PFSK-1 (cell line): ENCODE data around the gene RTCA.

Experiments used
- POLR2AphosphoS5 ChIP-seq: IDR thresholded peaks from 2 replicates; pipeline ENCODE4 v1.6.1; 2012; ENCODE audit warnings: low read depth, mild to moderate bottlenecking, control low read depth, low read length, moderate library complexity
- SIN3A ChIP-seq: IDR thresholded peaks from 2 replicates; pipeline ENCODE4 v1.6.1; 2012; ENCODE audit warnings: mild to moderate bottlenecking, low read length, moderate library complexity, borderline replicate concordance; ENCODE audit not compliant: insufficient read depth
- TAF1 ChIP-seq: IDR thresholded peaks from 2 replicates; pipeline ENCODE4 v1.6.1; 2012; ENCODE audit warnings: low read length, control low read depth, borderline replicate concordance; ENCODE audit not compliant: insufficient read depth
- TF ChIP-seq, protein P1 (sequence below), 2 experiments: IDR thresholded peaks; 2 replicates each; pipeline versions ENCODE4 v1.6.1 to v1.8.0; 2011 to 2012; ENCODE audit warnings: low read depth in 2 of 2, low read length in 2 of 2, control low read depth in 1 of 2, inconsistent platforms in 1 of 2, mild to moderate bottlenecking in 1 of 2, moderate library complexity in 1 of 2; ENCODE audit not compliant: insufficient read depth in 1 of 2

DNA sequence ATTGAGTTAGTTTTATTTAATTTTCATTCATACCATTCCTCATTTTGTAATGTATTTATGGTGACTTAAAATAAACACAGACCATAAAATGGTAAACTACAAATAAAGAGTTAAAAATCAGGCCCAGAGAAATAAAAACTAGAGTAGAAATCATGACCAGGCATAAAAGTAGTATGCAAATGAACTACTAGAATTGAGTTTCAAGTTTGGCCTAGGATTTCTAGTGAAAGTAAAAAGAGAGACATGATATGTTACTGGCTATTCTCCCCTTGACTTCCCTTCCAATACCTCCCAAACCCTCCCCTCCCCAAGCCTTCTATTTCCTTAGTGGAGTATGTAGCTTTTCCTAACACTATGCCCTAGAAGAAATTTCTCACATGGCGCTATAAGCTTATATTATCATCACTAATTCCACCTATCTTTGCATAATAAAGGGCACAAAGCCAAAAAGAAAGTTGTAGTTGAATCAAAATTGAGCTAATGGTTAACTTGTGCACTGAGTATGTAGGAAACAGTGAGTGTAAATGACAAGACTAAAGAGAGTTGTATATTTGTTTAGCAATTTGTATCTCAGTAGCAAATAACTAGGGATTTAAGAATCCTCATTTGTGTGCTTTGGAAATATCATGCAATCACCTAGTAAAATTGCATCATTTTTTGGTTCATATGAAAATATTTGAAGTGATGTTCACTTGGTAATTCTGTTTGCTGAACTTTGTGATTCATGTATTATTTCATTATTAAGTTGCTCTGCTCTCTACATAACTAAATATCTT is 56.6 kb downstream of the RTCA start:
- TF ChIP-seq POLR2AphosphoS5 = no peak
- TF ChIP-seq, protein P1, sequence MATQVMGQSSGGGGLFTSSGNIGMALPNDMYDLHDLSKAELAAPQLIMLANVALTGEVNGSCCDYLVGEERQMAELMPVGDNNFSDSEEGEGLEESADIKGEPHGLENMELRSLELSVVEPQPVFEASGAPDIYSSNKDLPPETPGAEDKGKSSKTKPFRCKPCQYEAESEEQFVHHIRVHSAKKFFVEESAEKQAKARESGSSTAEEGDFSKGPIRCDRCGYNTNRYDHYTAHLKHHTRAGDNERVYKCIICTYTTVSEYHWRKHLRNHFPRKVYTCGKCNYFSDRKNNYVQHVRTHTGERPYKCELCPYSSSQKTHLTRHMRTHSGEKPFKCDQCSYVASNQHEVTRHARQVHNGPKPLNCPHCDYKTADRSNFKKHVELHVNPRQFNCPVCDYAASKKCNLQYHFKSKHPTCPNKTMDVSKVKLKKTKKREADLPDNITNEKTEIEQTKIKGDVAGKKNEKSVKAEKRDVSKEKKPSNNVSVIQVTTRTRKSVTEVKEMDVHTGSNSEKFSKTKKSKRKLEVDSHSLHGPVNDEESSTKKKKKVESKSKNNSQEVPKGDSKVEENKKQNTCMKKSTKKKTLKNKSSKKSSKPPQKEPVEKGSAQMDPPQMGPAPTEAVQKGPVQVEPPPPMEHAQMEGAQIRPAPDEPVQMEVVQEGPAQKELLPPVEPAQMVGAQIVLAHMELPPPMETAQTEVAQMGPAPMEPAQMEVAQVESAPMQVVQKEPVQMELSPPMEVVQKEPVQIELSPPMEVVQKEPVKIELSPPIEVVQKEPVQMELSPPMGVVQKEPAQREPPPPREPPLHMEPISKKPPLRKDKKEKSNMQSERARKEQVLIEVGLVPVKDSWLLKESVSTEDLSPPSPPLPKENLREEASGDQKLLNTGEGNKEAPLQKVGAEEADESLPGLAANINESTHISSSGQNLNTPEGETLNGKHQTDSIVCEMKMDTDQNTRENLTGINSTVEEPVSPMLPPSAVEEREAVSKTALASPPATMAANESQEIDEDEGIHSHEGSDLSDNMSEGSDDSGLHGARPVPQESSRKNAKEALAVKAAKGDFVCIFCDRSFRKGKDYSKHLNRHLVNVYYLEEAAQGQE (IDR thresholded peaks at IDR 0.05; ENCODE audit: insufficient read depth in 1 of 2, low read depth in 2 of 2, low read length in 2 of 2) = no peak
- no peak for TF ChIP-seq SIN3A
- TF ChIP-seq TAF1 = no peak
